Activated T-helper 9 cell treated with anti-CD3 and anti-CD28 coated beads, Interleukin-2, amount 50 U/mL, for 16 hours (primary cell): ENCODE data around the gene TRIM49D2.
"Not testable (repeated sequence)": the region's sequence is repeated elsewhere in the genome, so short reads cannot be mapped to it uniquely, and the experiment has no call there.

ENCODE experiments used
- DNase-seq: peaks from one replicate; pipeline ENCODE4 v3.0.0-alpha.2; 2020; ENCODE audit warnings: low read depth

The TRIM49D2 gene

GRCh38 chr11:89923764-89924163, at the start of gene TRIM49D2:
TSS of gene TRIM49D2 (plus strand) at chr11:89924064. CDS start at chr11:89926762, 2,698 bp downstream.
- DNase-seq = not testable (repeated sequence)

- DNase-seq = not testable (repeated sequence)
Measured at GRCh38 chr11:89877511-89877910, 46.4 kb upstream of the TRIM49D2 start.

DNA sequence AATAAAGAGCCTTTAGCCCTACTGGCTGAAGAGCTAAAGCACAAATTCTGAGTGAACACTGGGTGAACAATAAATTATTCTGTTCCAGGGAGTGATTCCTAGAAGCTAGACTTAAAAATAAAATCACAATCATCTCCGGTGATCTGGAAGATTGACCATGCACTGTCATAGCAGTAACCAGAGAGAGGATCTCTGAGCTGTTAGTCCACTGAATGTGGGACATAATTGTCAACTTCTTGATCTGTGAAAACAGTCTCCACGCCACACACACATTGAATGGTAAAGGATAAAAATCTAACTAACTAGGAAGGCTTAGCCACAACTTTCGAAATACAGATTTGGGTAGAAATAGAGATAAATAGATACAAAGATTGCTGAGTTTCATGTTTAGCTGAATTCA, 30.6 kb upstream of the TRIM49D2 start:
- DNase-seq = not testable (repeated sequence)

DNA sequence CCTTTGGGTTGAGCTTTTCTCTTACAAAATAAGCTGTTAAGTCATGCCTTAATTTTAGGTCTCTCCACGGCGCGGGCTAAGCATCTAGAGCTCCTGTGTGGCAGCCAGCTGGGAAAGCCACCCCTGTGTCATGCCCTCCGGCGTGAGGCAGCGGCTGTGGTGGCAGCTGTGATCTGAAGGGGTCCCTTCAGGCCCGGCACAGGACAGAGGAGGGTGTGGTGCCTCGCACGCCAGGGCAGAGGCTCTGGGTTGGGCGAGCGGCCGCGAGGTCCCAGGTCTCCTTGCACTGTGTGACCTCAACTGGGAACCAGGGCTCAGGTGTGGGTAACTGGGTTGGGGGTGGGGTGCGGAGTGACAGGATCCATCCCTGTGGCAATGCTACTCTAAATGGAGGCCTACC, 23.1 kb upstream of the TRIM49D2 start:
- not testable (repeated sequence) for DNase-seq

- no peak for DNase-seq
Measured at GRCh38 chr11:89922195-89922660, 1.6 kb upstream of the TRIM49D2 start, which contains the start of gene TRIM49D1. TSS of gene TRIM49D1 (minus strand) at chr11:89922245. CDS start at chr11:89917710, 4,535 bp downstream.

- DNase-seq = not testable (repeated sequence)
Measured at GRCh38 chr11:89960833-89961232, 37.0 kb downstream of the TRIM49D2 start.

GRCh38 chr11:89965737-89966136, 41.9 kb downstream of the TRIM49D2 start, which contains the start of gene TRIM64:
TSS of gene TRIM64 (plus strand) at chr11:89966037. CDS start at chr11:89968504, 2,467 bp downstream.
- not testable (repeated sequence) for DNase-seq
